HG03432 (cell line): Measurements from ENCODE around the gene TMEM170B.

ENCODE experiments used
- ATAC-seq: cut with Tn5 transposase; IDR thresholded peaks from one replicate; pipeline ENCODE4 v1.9.1; 2021; ENCODE audit warnings: mild to moderate bottlenecking, moderate library complexity; ENCODE audit not compliant: unreplicated experiment

TMEM170B gene

DNA sequence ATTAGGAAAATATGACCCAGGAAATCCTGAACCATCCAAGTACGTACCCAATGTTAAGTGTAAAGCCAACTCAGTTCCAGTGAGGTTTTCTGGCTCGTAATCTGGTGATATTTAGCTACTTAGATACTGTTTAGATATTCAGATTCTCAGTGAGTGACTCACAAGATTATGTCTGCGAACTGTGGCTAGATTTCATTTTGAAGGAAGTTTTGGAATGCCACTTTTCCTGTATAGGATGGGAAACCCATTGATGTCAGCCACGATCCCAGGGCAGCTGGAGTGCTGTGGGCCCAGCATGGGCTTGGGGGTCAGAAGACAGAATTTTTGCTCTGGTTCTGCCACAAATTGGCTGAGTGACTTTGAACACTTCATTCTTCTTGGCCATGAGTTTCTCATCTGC lies 76.3 kb downstream of the TMEM170B start:
- no peak for ATAC-seq

DNA sequence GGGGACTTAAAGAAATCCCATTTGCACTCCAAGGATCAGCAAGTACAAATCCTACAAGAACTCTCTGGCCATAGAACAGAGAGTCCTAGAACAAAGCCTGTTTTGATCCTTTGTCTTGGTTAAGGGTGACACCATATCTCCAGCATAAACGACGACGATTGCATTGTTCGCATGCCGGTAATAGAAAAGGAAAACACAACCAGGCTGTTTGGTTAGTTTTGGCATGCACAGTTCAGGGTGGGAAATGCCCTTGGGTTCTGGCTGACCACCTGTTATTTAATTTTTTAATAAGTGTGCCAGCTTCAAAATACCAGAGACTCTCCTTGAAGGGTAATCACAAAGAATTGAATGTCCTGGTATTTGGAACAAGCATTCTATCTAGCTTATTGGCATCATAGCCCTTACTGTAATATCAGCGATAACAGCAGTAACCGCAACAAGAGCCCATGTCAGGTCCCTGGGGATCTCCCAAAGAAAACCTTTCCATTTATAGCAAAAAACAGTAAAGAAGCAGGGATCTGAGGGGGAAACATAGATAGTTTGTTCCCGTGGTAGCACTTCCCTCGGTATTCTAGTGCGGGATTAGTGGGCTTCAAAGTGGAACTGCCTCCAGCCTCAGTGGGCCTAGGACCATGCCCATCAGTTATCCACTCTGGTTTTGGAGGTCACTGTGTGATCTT lies 77.1 kb downstream of the TMEM170B start:
- no peak for ATAC-seq

DNA sequence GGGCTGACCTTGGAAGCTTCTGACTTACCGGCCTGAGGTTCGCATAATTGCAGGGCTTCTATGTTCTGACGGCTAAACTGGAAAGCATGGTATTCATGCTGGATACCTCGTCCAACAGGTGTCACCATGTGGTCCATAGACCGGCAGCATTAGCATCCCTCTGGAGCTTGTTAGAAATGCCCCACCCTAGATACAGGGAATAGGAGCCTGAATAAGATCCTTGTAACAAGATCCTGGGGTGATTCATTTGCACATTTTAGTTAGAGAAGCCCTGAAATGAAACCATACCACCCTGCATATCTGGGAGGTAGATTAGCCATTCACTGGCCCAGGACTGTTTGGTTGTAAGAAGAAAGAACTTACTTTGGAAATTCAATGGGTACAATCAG lies 77.7 kb downstream of the TMEM170B start:
- ATAC-seq = no peak

DNA sequence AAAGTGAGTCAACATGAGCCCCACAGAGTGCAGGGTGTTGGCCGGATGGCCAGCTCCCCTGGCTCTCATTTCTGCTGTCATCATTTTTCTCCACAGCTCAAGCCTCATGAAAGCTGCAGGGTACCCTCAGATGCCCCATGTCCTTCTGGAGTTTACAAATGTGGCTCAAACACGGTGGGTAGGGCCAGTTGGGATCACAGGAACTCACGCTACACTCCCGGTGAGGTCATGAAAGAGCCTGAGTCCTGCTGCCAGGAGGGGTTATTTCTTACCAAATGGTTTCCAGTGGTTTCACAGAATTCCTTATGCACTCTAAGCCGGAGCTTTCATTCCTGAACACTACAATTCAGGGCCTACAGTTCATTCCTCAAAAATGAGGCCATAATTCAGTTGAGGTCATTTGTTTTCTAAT lies 78.7 kb downstream of the TMEM170B start:
- ATAC-seq = no peak

DNA sequence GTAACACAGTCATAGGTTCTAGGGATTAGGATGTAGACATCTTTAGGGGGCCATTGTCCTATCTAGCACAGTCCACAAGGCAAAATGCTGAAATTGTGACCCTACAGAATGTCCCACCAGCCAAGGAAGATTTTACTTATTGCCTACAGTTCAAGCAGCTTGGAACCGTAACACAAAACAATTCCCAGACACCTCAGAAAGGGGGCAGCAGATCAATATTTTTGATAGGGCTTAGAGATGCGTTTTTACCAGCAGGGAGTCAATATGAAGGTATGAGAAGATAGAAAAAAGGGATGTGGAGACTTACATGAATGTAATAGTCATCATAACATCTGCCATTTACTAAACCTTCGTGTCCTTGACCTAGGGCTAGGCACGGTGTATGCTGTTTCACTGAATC lies 81.0 kb downstream of the TMEM170B start:
- ATAC-seq = no peak

DNA sequence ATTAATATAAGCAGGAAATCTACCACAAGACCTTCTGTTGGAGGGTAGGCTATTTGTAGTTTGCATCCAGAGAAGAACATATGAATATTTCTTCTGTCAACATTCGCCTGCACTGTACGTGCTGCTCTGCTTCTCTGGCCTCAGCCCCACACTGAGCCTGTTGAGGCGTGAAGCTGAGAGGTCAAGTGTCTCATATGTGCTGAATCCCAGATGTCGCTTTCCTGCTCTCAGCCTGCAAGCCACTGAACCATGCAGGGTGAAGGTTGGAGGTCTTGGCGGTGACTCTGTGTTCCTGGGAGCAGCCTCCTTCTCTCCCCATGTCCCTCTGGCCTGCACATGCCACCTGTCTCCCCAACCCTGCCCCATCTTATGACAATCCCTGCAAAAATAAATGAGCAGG lies 83.6 kb downstream of the TMEM170B start:
- ATAC-seq = peak; percentile 64

DNA sequence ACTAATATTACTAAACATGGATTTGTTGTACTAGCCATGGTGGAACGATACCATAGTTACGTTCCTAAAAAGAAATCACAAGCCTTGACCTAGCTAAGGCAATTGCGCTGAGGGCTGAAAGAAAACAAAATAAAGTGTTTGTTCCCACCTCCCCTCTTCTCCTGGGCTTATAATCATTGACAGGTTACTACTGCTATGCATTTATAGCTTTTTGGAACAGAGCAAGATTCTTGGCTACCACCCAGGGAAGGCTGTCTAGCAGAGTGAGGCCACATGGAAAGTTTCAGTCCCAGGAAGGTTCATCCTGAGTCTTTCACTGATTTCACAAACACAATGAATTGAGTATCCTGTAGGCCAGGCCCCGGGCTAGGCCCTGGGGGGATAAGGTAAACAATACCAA lies 84.6 kb downstream of the TMEM170B start:
- ATAC-seq = no peak

DNA sequence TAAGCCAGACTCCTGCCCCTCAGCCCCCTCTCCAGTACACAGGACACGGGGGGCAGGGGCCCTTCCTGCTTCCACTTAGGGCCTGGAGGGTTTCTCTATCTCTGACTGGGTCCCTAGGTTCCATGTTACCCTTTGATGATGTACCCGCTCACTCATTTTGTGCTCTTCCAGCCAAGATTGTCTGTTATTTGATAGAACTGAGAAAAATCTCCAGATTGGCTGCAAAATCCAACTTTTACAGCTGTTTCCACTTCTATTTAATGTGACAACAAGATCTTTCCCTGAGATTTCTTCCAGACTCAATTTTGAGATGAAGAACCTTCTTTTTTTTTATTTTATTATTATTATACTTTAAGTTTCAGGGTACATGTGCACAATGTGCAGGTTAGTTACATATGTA lies 85.7 kb downstream of the TMEM170B start:
- no peak for ATAC-seq

DNA sequence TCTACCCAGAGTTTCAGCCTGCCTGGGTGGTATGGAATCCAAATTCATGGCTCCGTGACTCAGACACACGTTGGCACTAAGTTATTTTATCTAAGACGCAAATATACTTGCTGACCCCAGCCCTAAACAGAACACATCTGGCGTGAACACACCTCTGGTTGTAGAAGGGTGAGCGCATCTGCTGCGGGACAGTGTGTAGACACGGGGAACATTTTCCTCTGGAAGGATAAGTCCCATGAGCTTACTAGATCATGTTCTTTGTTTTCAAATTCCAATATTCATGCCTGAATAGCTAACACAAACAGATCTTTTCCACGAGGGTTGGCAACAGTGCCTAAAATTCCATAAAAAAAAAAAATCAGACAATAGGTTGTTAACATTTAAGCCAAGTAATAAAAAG lies 87.8 kb downstream of the TMEM170B start:
- no peak for ATAC-seq

DNA sequence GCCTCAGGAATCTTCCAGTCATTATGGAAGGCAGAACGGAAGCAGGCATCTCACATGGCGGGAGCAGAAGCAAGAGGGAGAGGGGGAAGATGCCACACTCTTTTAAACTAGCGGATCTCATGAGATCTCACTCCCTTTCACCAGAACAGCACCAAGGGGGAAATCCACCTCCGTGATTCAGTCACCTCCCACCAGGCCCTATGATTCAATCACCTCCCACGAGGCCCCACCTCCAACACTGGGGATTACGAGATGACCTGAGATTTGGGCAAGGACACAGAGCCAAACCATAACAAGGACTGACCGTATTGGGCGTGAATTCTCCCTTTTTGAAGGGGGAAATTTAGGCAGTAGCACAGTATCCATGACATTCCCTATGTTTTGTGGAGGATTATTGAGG lies 88.8 kb downstream of the TMEM170B start:
- no peak for ATAC-seq

DNA sequence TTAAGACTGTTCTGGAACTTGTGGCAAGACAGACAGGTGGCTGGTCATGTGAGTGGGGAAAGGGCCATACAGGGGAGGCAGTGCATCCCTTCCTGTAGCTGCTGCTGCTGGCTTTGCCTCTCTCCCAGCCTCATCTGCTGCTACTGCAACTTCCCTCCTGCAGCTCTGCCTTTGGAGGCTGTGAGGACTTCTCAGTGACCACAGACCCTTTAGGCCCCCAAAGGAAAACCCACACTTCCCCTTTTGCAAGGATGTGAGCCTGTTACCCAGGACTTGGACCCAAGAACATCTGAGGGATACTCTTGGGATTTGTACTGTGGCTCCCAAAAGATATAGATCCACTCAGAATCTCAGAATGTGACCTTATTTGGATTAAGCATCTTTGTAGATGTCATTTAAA lies 91.0 kb downstream of the TMEM170B start:
- no peak for ATAC-seq

DNA sequence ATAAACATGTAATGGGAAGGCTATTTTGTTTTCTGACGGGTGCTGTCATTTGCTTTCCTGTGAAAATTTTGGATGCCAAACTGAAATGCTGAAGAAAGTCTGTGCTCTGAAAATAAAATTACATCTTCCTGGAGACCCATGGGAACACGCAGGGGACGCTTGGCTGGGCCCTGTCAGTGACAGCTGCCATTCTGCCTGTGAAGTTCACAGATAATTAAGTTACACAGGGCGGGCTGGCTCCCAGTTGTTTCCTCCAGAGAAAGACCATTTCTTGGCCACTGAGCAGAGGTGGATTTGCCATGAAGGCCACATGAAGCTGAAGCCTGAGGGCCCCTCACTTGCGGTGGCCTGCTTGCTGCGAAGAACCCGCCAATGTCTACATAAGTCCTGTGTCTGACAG lies 93.5 kb downstream of the TMEM170B start:
- ATAC-seq = no peak

DNA sequence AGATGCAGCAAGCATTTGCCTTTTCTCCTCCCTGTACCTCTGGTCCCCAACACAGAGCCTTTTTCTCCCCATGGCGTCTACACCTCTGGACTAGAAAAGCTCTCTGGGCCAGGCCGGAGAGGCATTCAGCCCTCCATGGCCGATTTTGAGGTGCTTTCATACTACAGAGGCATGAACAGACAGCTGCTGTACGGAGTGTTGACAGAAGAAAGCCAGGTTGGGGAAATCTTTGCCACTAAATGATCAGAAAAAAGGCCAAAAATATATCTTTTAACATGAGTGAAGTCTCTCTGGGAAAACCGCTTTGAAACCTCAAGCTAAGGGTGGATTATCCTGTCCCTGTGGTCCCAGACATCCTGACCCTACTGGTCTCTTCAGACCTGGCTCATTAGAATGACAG lies 94.0 kb downstream of the TMEM170B start:
- ATAC-seq = no peak

DNA sequence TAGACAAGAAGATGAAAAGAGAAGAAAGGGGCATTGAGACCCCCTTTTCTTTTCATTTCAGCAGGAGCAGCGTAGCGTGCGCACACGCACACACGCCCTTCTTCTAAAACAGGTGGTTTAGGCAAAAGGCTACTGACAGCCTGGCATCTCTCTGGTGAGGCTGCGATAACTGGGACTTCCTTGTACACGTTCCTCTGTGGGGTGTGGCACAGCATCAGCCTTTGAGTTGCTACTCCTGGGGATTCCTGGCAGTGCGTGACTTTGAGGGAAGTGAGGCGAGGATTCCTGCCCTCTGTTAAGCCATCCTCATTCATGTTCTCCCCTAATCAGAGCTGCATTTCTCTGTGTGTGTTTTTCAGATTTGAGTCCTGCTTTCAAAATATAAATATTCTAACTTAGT lies 94.7 kb downstream of the TMEM170B start:
- ATAC-seq = no peak

DNA sequence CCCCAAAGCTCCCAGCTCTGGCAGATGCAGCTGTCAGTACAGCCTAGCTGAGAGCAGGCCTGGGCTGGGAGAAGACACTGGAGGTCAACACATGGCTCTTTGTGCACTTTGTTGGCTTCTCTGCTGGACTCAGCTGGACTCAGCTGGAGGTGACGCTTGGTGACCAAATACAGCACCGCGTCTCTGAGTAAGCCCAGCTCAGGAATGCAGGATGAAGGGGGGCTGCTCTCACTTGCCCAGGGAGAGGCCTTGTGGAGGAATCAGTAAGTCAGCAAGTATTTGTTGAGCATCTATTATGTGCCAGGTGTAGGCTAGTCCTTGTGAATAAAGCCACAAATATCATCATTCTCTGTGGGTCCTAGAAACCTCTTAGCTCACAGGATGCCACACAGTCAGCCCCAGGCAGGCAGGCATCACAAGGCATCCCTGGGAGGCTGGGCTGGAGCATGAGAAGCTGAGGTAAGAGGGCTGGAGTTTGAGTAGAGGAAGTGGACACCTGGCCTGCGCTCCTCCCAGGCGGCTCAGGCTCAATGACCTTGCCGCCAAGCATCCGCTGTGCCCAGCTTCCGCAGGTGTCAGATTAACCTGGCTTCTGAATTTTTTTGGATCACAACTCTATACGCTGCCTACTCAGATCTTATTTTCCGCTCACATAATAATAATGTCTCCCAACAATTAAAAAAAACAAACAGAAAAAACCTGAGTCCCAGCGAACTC lies 95.4 kb downstream of the TMEM170B start:
- no peak for ATAC-seq
